GM23338 (cell line): ENCODE results near the gene TFF1. TPM values are rescaled to one million over a fixed set of nuclear protein-coding genes. Genes with fewer than 3 reads are reported as not detected.
A peak's percentile ranks its signal among the peaks of the same experiment; 100 is the strongest.

ENCODE experiments used
- ATAC-seq: fragments of 200-7000 bp; cut with Tn5 transposase; 3 replicates; pipeline ENCODE4 v1.9.1; 2020
- DNase-seq: peaks from one replicate; pipeline ENCODE4 v3.0.0-alpha.2; 2015; ENCODE audit warnings: low spot score
- H2AFZ ChIP-seq: fragments of 200-600 bp; sonication (generic); 2 replicates; pipeline ENCODE4 v1.8.0; 2016; ENCODE audit warnings: antibody characterized with exemption, mild to moderate bottlenecking, moderate library complexity
- H3F3A ChIP-seq: fragments of 200-600 bp; sonication (generic); replicated peaks from 2 replicates; pipeline ENCODE4 v1.8.0; 2017; ENCODE audit warnings: antibody characterized with exemption, mixed run types, low read depth
- H3K27ac ChIP-seq: fragments of 200-600 bp; sonication (generic); 2 replicates; pipeline ENCODE4 v1.6.1; 2016; ENCODE audit warnings: low read depth
- H3K27me3 ChIP-seq: fragments of 200-600 bp; sonication (generic); 2 replicates; pipeline ENCODE4 v1.8.0; 2016; ENCODE audit warnings: mild to moderate bottlenecking, mixed run types, moderate library complexity; ENCODE audit not compliant: insufficient read depth
- H3K36me3 ChIP-seq: fragments of 200-600 bp; sonication (generic); 2 replicates; pipeline ENCODE4 v1.8.0; 2016; ENCODE audit warnings: mild to moderate bottlenecking; ENCODE audit not compliant: insufficient read depth
- H3K4me1 ChIP-seq: fragments of 200-600 bp; sonication (generic); 2 replicates; pipeline ENCODE4 v1.8.0; 2016; ENCODE audit warnings: mild to moderate bottlenecking, moderate library complexity; ENCODE audit not compliant: insufficient read depth
- H3K4me2 ChIP-seq: fragments of 200-600 bp; sonication (generic); 2 replicates; pipeline ENCODE4 v1.7.1; 2017; ENCODE audit warnings: mixed run types
- H3K4me3 ChIP-seq: fragments of 200-600 bp; sonication (generic); 2 replicates; pipeline ENCODE4 v1.6.1; 2016; ENCODE audit warnings: mixed run types
- H3K79me2 ChIP-seq: fragments of 200-600 bp; sonication (generic); replicated peaks from 2 replicates; pipeline ENCODE4 v1.8.0; 2017; ENCODE audit warnings: mild to moderate bottlenecking; ENCODE audit not compliant: insufficient read depth
- H3K9me2 ChIP-seq: fragments of 200-600 bp; sonication (generic); 2 replicates; pipeline ENCODE4 v1.8.0; 2017; ENCODE audit not compliant: insufficient read depth
- H4K20me1 ChIP-seq: fragments of 200-600 bp; sonication (generic); replicated peaks from 2 replicates; pipeline ENCODE4 v1.8.0; 2017; ENCODE audit warnings: mild to moderate bottlenecking; ENCODE audit not compliant: insufficient read depth
- H3K27ac Mint-ChIP-seq: 2 replicates; pipeline ENCODE4 v1.8.0; 2020; ENCODE audit warnings: inconsistent platforms, mild to moderate bottlenecking, moderate library complexity, mixed read lengths
- H3K27me3 Mint-ChIP-seq: 3 replicates; pipeline ENCODE4 v1.8.0; 2022; ENCODE audit warnings: low read depth, mild to moderate bottlenecking, moderate library complexity, mixed read lengths, inconsistent platforms; ENCODE audit not compliant: insufficient read depth, poor library complexity
- H3K36me3 Mint-ChIP-seq: 3 replicates; pipeline ENCODE4 v1.8.0; 2021; ENCODE audit warnings: low read depth, mild to moderate bottlenecking, inconsistent platforms, moderate library complexity, mixed read lengths
- H3K4me1 Mint-ChIP-seq: 3 replicates; pipeline ENCODE4 v1.8.0; 2020; ENCODE audit warnings: mild to moderate bottlenecking, inconsistent platforms, mixed read lengths
- H3K4me3 Mint-ChIP-seq: 3 replicates; pipeline ENCODE4 v1.8.0; 2021; ENCODE audit warnings: moderate library complexity, mild to moderate bottlenecking, inconsistent platforms, mixed read lengths
- H3K9me3 Mint-ChIP-seq: 3 replicates; pipeline ENCODE4 v1.8.0; 2020; ENCODE audit warnings: moderate library complexity, mild to moderate bottlenecking, inconsistent platforms, mixed read lengths
- CTCF ChIP-seq, 2 experiments: fragments of 200-600 bp in 1 of 2; sonication (generic) in 1 of 2; conservative IDR thresholded peaks; 2 replicates each; pipeline versions ENCODE4 v1.5.1 to v1.6.1; 2016 to 2017; ENCODE audit warnings: antibody characterized with exemption in 2 of 2, low read depth in 2 of 2, mild to moderate bottlenecking in 2 of 2, moderate library complexity in 1 of 2
- ETS1 ChIP-seq: IDR thresholded peaks from 2 replicates; pipeline ENCODE4 v1.6.1; 2016; ENCODE audit warnings: antibody characterized with exemption
- EZH2 ChIP-seq: fragments of 200-600 bp; sonication (generic); IDR thresholded peaks from one replicate; pipeline ENCODE4 v1.8.0; 2017; ENCODE audit warnings: antibody characterized with exemption, mild to moderate bottlenecking, low read depth; ENCODE audit not compliant: unreplicated experiment
- EZH2phosphoT487 ChIP-seq: fragments of 200-600 bp; sonication (generic); IDR thresholded peaks from one replicate; pipeline ENCODE4 v1.8.1; 2018; ENCODE audit warnings: antibody characterized with exemption; ENCODE audit not compliant: unreplicated experiment
- JUNB ChIP-seq: IDR thresholded peaks from one replicate; pipeline ENCODE4 v1.6.1; 2016; ENCODE audit warnings: antibody characterized with exemption; ENCODE audit not compliant: unreplicated experiment
- POLR2AphosphoS5 ChIP-seq: IDR thresholded peaks from 2 replicates; pipeline ENCODE4 v1.6.1; 2016; ENCODE audit warnings: antibody characterized with exemption, low read depth
- STAT1 ChIP-seq: IDR thresholded peaks from one replicate; pipeline ENCODE4 v1.6.1; 2016; ENCODE audit warnings: antibody characterized with exemption; ENCODE audit not compliant: unreplicated experiment
- ZNF462 ChIP-seq: fragments of 250-450 bp; sonication (Bioruptor Pico); IDR thresholded peaks from 2 replicates; pipeline ENCODE4 v1.5.0; 2020; ENCODE audit warnings: mild to moderate bottlenecking, moderate library complexity
- polyA plus RNA-seq: library from polyadenylated mRNA; unstranded; fragments of >200 nt; fragmentation: Nextera tagmentation; extraction: Ambion mirVana; gene quantifications from 2 replicates; pipeline ENCODE4 v1.2.1, GENCODE V29; 2016
- total RNA-seq: library from RNA; depleted of rRNA; stranded (reverse); fragments of >200 nt; shearing (Covaris generic); gene quantifications from 2 replicates; pipeline ENCODE4 v1.2.3, GENCODE V29; 2014

TFF1 gene
- total and polyA plus RNA-seq, 2 experiments from 2014 or later = not detected

GRCh38 chr21:42369821-42370220 lies 3.5 kb upstream of the TFF1 start:
- no peak overlapping the region for H3K4me3 Mint-ChIP-seq
- no peak overlapping the region for H3K27ac Mint-ChIP-seq
- peak; percentile 64 for ATAC-seq

More at GRCh38 chr21:42369821-42370220, 3.5 kb upstream of the TFF1 start:
- no peaks in the 10 kb centered on the region for H3K9me2 ChIP-seq
- H3K79me2 ChIP-seq = no peaks in the 10 kb centered on the region
- no peaks in the 10 kb centered on the region for H3K36me3 Mint-ChIP-seq
- TF ChIP-seq JUNB (no peak), POLR2AphosphoS5 (no peak), ZNF462 (CRISPR knock-in tag) (no peak), EZH2 (no peak), CTCF (conservative IDR thresholded peaks at IDR 0.05; ENCODE audit: low read depth in 2 of 2) (peak; percentile 19 to 37; a peak in 3 of 4 replicates), EZH2phosphoT487 (no peak), STAT1 (no peak), ETS1 (no peak)
- peak overlapping the region; percentile 81 for H2AFZ ChIP-seq
- DNase-seq = peak; percentile 63
- no peak overlapping the region for H3K27ac ChIP-seq
- no peaks in the 10 kb centered on the region for H3K27me3 ChIP-seq
- H3F3A ChIP-seq = no peaks in the 10 kb centered on the region
- no peak overlapping the region for H3K4me2 ChIP-seq
- peaks cover 11% of the 10 kb centered on the region for H3K4me1 Mint-ChIP-seq
- no peaks in the 10 kb centered on the region for H3K36me3 ChIP-seq
- H3K27me3 Mint-ChIP-seq = peaks cover 6% of the 10 kb centered on the region
- no peaks in the 10 kb centered on the region for H4K20me1 ChIP-seq
- no peak overlapping the region for H3K4me3 ChIP-seq
- H3K9me3 Mint-ChIP-seq = no peaks in the 10 kb centered on the region
- no peaks in the 10 kb centered on the region for H3K4me1 ChIP-seq
